Jurkat, Clone E6-1 (cell line): ENCODE measurements around the gene KATNB1.
"Not testable (repeated sequence)": the region's sequence is repeated elsewhere in the genome, so short reads cannot be mapped to it uniquely, and the experiment has no call there.

Experiments
- DNase-seq: peaks from one replicate; pipeline ENCODE4 v3.0.0-alpha.2; 2011; ENCODE audit warnings: low read depth, low spot score
- H3K4me3 ChIP-seq: 2 replicates; pipeline ENCODE4 v1.5.1; 2011; ENCODE audit warnings: mild to moderate bottlenecking, low read length, control low read depth, moderate library complexity

KATNB1 gene

GRCh38 chr16:57782607-57783055 lies 47.1 kb downstream of the KATNB1 start:
- DNase-seq, H3K4me3 ChIP-seq: not testable (repeated sequence)

GRCh38 chr16:57783116-57783515 lies 47.5 kb downstream of the KATNB1 start:
- no peak for DNase-seq
- no peak overlapping the region for H3K4me3 ChIP-seq

GRCh38 chr16:57783883-57784282 lies 48.3 kb downstream of the KATNB1 start:
- no peak for DNase-seq
- H3K4me3 ChIP-seq = no peak overlapping the region

- H3K4me3 ChIP-seq = no peak overlapping the region
- no peak for DNase-seq
These were observed 48.8 kb downstream of the KATNB1 start for GRCh38 chr16:57784334-57784733.

GRCh38 chr16:57785385-57785784 lies 49.8 kb downstream of the KATNB1 start:
- no peak overlapping the region for H3K4me3 ChIP-seq
- no peak for DNase-seq

GRCh38 chr16:57785924-57786323 lies 50.4 kb downstream of the KATNB1 start:
- no peak overlapping the region for H3K4me3 ChIP-seq
- DNase-seq = no peak

- DNase-seq = no peak
- no peak overlapping the region for H3K4me3 ChIP-seq
These were observed 51.3 kb downstream of the KATNB1 start for GRCh38 chr16:57786632-57787518.

- DNase-seq = no peak
- no peak overlapping the region for H3K4me3 ChIP-seq
These were observed 51.9 kb downstream of the KATNB1 start for GRCh38 chr16:57787519-57787905.

GRCh38 chr16:57788252-57788841 lies 52.8 kb downstream of the KATNB1 start:
- H3K4me3 ChIP-seq = no peak overlapping the region
- no peak for DNase-seq

- no peak for DNase-seq
- H3K4me3 ChIP-seq = no peak overlapping the region
These were observed 53.4 kb downstream of the KATNB1 start for GRCh38 chr16:57788951-57789350.

- no peak overlapping the region for H3K4me3 ChIP-seq
- no peak for DNase-seq
These were observed 55.8 kb downstream of the KATNB1 start for GRCh38 chr16:57791195-57791892.

- H3K4me3 ChIP-seq = no peak overlapping the region
- DNase-seq = no peak
These were observed 56.4 kb downstream of the KATNB1 start for GRCh38 chr16:57791893-57792461.

- no peak for DNase-seq
- no peak overlapping the region for H3K4me3 ChIP-seq
These were observed 59.4 kb downstream of the KATNB1 start for GRCh38 chr16:57794849-57795430.

- no peak overlapping the region for H3K4me3 ChIP-seq
- DNase-seq = peak; percentile 72
These were observed 59.9 kb downstream of the KATNB1 start for GRCh38 chr16:57795431-57795878.

GRCh38 chr16:57796014-57796413 lies 60.4 kb downstream of the KATNB1 start:
- H3K4me3 ChIP-seq, DNase-seq: not testable (repeated sequence)

- no peak overlapping the region for H3K4me3 ChIP-seq
- DNase-seq = no peak
These were observed 61.6 kb downstream of the KATNB1 start for GRCh38 chr16:57797216-57797525.

- H3K4me3 ChIP-seq = no peak overlapping the region
- no peak for DNase-seq
These were observed 62.1 kb downstream of the KATNB1 start for GRCh38 chr16:57797526-57798266.

- H3K4me3 ChIP-seq = no peak overlapping the region
- DNase-seq = no peak
These were observed 62.8 kb downstream of the KATNB1 start for GRCh38 chr16:57798267-57798810.
